ENCODE results near the gene LRP1.

Gene LRP1

GRCh38 chr12:57157588-57158173, 29.4 kb downstream of the LRP1 start:
- DNase-seq: no peak

- no peak for DNase-seq
Observed at GRCh38 chr12:57158186-57158585, 29.9 kb downstream of the LRP1 start.

- DNase-seq: no peak
Observed at GRCh38 chr12:57158665-57159064, 30.4 kb downstream of the LRP1 start.

GRCh38 chr12:57159311-57159710, 31.0 kb downstream of the LRP1 start:
- DNase-seq: no peak

GRCh38 chr12:57160040-57160439, 31.8 kb downstream of the LRP1 start:
- DNase-seq: no peak

- no peak for DNase-seq
Observed at GRCh38 chr12:57160741-57161140, 32.5 kb downstream of the LRP1 start.

- DNase-seq: peak; percentile 34
Observed at GRCh38 chr12:57161491-57161890, 33.2 kb downstream of the LRP1 start.

- DNase-seq: no peak
Observed at GRCh38 chr12:57162553-57163125, 34.4 kb downstream of the LRP1 start.

- DNase-seq: no peak
Observed at GRCh38 chr12:57164454-57164853, 36.2 kb downstream of the LRP1 start.

GRCh38 chr12:57164966-57165625, 36.8 kb downstream of the LRP1 start:
- no peak for DNase-seq

- no peak for DNase-seq
Observed at GRCh38 chr12:57165741-57166140, 37.5 kb downstream of the LRP1 start.

GRCh38 chr12:57166971-57167371, 38.7 kb downstream of the LRP1 start:
- DNase-seq: peak; percentile 79

GRCh38 chr12:57168058-57168457, 39.8 kb downstream of the LRP1 start:
- DNase-seq: no peak

- DNase-seq: no peak
Observed at GRCh38 chr12:57169046-57169795, 40.9 kb downstream of the LRP1 start.

GRCh38 chr12:57169969-57170368, 41.7 kb downstream of the LRP1 start:
- DNase-seq: no peak

- no peak for DNase-seq
Observed at GRCh38 chr12:57170408-57170807, 42.1 kb downstream of the LRP1 start.

GRCh38 chr12:57170927-57171326, 42.6 kb downstream of the LRP1 start:
- no peak for DNase-seq

- DNase-seq: peak; percentile 74
Observed at GRCh38 chr12:57171668-57172067, 43.4 kb downstream of the LRP1 start.

- DNase-seq: peak; percentile 22
Observed at GRCh38 chr12:57173089-57173488, 44.8 kb downstream of the LRP1 start.

GRCh38 chr12:57173683-57174082, 45.4 kb downstream of the LRP1 start:
- no peak for DNase-seq

- DNase-seq: peak; percentile 59
Observed at GRCh38 chr12:57175428-57176138, 47.3 kb downstream of the LRP1 start.

GRCh38 chr12:57176139-57176477, 47.8 kb downstream of the LRP1 start:
- DNase-seq: no peak

- no peak for DNase-seq
Observed at GRCh38 chr12:57176846-57177245, 48.6 kb downstream of the LRP1 start.

All from fibroblast of skin of right biceps (primary cell).